Body of pancreas (tissue), 4 donors: ENCODE results near the gene SWI5.

Experiments
- CTCF ChIP-seq, 7 experiments: fragments of 450-650 bp in 4 of 7; fragments of 200-600 bp in 3 of 7; sonication (generic) in 3 of 7; IDR thresholded peaks; one replicate each; pipeline ENCODE4 v1.5.1; 2016 to 2019; ENCODE audit warnings: antibody characterized with exemption in 7 of 7
- POLR2A ChIP-seq, 3 donors: fragments of 450-650 bp; IDR thresholded peaks; one replicate each; pipeline ENCODE4 v1.6.1; 2016; ENCODE audit warnings: antibody characterized with exemption in 3 of 3, mild to moderate bottlenecking in 2 of 3

GRCh38 chr9:128293091-128293490, 17.0 kb downstream of the SWI5 start:
- no peak for TF ChIP-seq CTCF (IDR thresholded peaks at IDR 0.05)
- TF ChIP-seq POLR2A (IDR thresholded peaks at IDR 0.05) = no peak
